Measurements from ENCODE around the gene SH2D4B. TPM values are rescaled to one million over a fixed set of nuclear protein-coding genes. Genes with fewer than 3 reads are reported as not detected.

The SH2D4B gene
- total RNA-seq, 4 donors from 2014 or later, result not detected

GRCh38 chr10:80603516-80603915 lies 65.8 kb downstream of the SH2D4B start:
- TF ChIP-seq POLR2A (IDR thresholded peaks at IDR 0.05), result no peak
- no peak for TF ChIP-seq CTCF (IDR thresholded peaks at IDR 0.05)
- no peaks in the 10 kb centered on the region for H3K4me1 ChIP-seq
- H3K9me3 ChIP-seq, result no peaks in the 10 kb centered on the region
- H3K4me3 ChIP-seq, result no peak overlapping the region
- H3K36me3 ChIP-seq, result no peaks in the 10 kb centered on the region
- no peak for DNase-seq
- no peaks in the 10 kb centered on the region for H3K27me3 ChIP-seq
- H3K27ac ChIP-seq, result no peak overlapping the region

GRCh38 chr10:80608706-80609105 lies 71.0 kb downstream of the SH2D4B start:
- no peaks in the 10 kb centered on the region for H3K9me3 ChIP-seq
- H3K36me3 ChIP-seq, result no peaks in the 10 kb centered on the region
- H3K4me1 ChIP-seq, result no peaks in the 10 kb centered on the region
- no peak overlapping the region for H3K4me3 ChIP-seq
- H3K27ac ChIP-seq, result no peak overlapping the region
- no peaks in the 10 kb centered on the region for H3K27me3 ChIP-seq
- TF ChIP-seq CTCF (IDR thresholded peaks at IDR 0.05) (no peak), POLR2A (IDR thresholded peaks at IDR 0.05) (no peak)
- no peak for DNase-seq

- Histone ChIP-seq H3K27ac (no peak overlapping the region), H3K4me3 (no peak overlapping the region), H3K9me3 (no peaks in the 10 kb centered on the region), H3K36me3 (no peaks in the 10 kb centered on the region), H3K27me3 (no peaks in the 10 kb centered on the region), H3K4me1 (no peaks in the 10 kb centered on the region)
- DNase-seq, result no peak
- TF ChIP-seq CTCF (IDR thresholded peaks at IDR 0.05), result no peak
- TF ChIP-seq POLR2A (IDR thresholded peaks at IDR 0.05), result no peak
These were observed 71.6 kb downstream of the SH2D4B start for GRCh38 chr10:80609331-80609730.

- Histone ChIP-seq H3K27me3 (no peaks in the 10 kb centered on the region), H3K9me3 (no peaks in the 10 kb centered on the region), H3K4me1 (no peaks in the 10 kb centered on the region), H3K4me3 (no peak overlapping the region), H3K36me3 (no peaks in the 10 kb centered on the region), H3K27ac (no peak overlapping the region)
- DNase-seq, result peak in 1 of 3 donors; percentile 9
- no peak for TF ChIP-seq POLR2A (IDR thresholded peaks at IDR 0.05)
- TF ChIP-seq CTCF (IDR thresholded peaks at IDR 0.05), result no peak
These were observed 73.9 kb downstream of the SH2D4B start for GRCh38 chr10:80611481-80612185.

GRCh38 chr10:80612261-80612660 lies 74.6 kb downstream of the SH2D4B start:
- no peaks in the 10 kb centered on the region for H3K9me3 ChIP-seq
- H3K27me3 ChIP-seq, result no peaks in the 10 kb centered on the region
- DNase-seq, result peak in 1 of 3 donors; percentile 2
- H3K27ac ChIP-seq, result no peak overlapping the region
- no peak overlapping the region for H3K4me3 ChIP-seq
- H3K36me3 ChIP-seq, result no peaks in the 10 kb centered on the region
- no peak for TF ChIP-seq CTCF (IDR thresholded peaks at IDR 0.05)
- no peak for TF ChIP-seq POLR2A (IDR thresholded peaks at IDR 0.05)
- no peaks in the 10 kb centered on the region for H3K4me1 ChIP-seq
